Trophoblast cell (in vitro differentiated cells and primary cell): ENCODE results near the gene C10orf143.

Experiments used
- DNase-seq, 2 donors: peaks; one replicate each; pipeline ENCODE4 v3.0.0-alpha.2; 2016
- H2AFZ ChIP-seq: 2 replicates; pipeline ENCODE4 v1.6.1; 2013; ENCODE audit warnings: low read length, moderate library complexity, mild to moderate bottlenecking; ENCODE audit not compliant: insufficient read depth, poor library complexity
- H2AK5ac ChIP-seq: 2 replicates; pipeline ENCODE4 v1.6.1; 2013; ENCODE audit warnings: mild to moderate bottlenecking, low read length
- H2BK120ac ChIP-seq: 2 replicates; pipeline ENCODE4 v1.6.1; 2013; ENCODE audit warnings: low read length, mild to moderate bottlenecking, moderate library complexity; ENCODE audit not compliant: insufficient read depth, poor library complexity
- H2BK12ac ChIP-seq: 2 replicates; pipeline ENCODE4 v1.6.1; 2013; ENCODE audit warnings: mild to moderate bottlenecking, low read length, moderate library complexity
- H2BK5ac ChIP-seq: 2 replicates; pipeline ENCODE4 v1.6.1; 2013; ENCODE audit warnings: low read length, low read depth, moderate library complexity, mild to moderate bottlenecking; ENCODE audit not compliant: poor library complexity
- H3K14ac ChIP-seq: 2 replicates; pipeline ENCODE4 v1.6.1; 2013; ENCODE audit warnings: mild to moderate bottlenecking, low read length
- H3K18ac ChIP-seq: 2 replicates; pipeline ENCODE4 v1.6.1; 2013; ENCODE audit warnings: mild to moderate bottlenecking, low read length
- H3K23ac ChIP-seq: 2 replicates; pipeline ENCODE4 v1.6.1; 2013; ENCODE audit warnings: low read length
- H3K27ac ChIP-seq: 2 replicates; pipeline ENCODE4 v1.5.1; 2013; ENCODE audit warnings: low read depth, mild to moderate bottlenecking, inconsistent platforms, low read length, moderate library complexity
- H3K27me3 ChIP-seq: 2 replicates; pipeline ENCODE4 v1.6.1; 2013; ENCODE audit warnings: inconsistent platforms, mild to moderate bottlenecking, low read length, moderate library complexity; ENCODE audit not compliant: insufficient read depth
- H3K36me3 ChIP-seq, 2 experiments: 1 replicate in 1 of 2; 2 replicates in 1 of 2; pipeline ENCODE4 v1.6.1; 2013; ENCODE audit warnings: low read length in 2 of 2, mild to moderate bottlenecking in 2 of 2, moderate library complexity in 1 of 2; ENCODE audit not compliant: insufficient read depth in 2 of 2, control insufficient read depth in 1 of 2
- H3K4ac ChIP-seq: 2 replicates; pipeline ENCODE4 v1.6.1; 2013; ENCODE audit warnings: low read depth, mild to moderate bottlenecking, low read length, moderate library complexity
- H3K4me1 ChIP-seq, 2 experiments: 1 replicate in 1 of 2; 2 replicates in 1 of 2; pipeline ENCODE4 v1.6.1; 2013; ENCODE audit warnings: low read length in 2 of 2, mild to moderate bottlenecking in 2 of 2, moderate library complexity in 1 of 2; ENCODE audit not compliant: insufficient read depth in 2 of 2, control insufficient read depth in 1 of 2
- H3K4me2 ChIP-seq: 2 replicates; pipeline ENCODE4 v1.6.1; 2013; ENCODE audit warnings: inconsistent platforms, mild to moderate bottlenecking, low read length, moderate library complexity
- H3K4me3 ChIP-seq: 2 replicates; pipeline ENCODE4 v1.5.1; 2013; ENCODE audit warnings: mild to moderate bottlenecking, low read depth, low read length, inconsistent platforms
- H3K79me1 ChIP-seq: one replicate; pipeline ENCODE4 v1.6.1; 2013; ENCODE audit warnings: low read length
- H3K79me2 ChIP-seq: 2 replicates; pipeline ENCODE4 v1.6.1; 2013; ENCODE audit warnings: low read length, mild to moderate bottlenecking; ENCODE audit not compliant: control insufficient read depth, insufficient read depth, poor library complexity
- H3K9ac ChIP-seq: 2 replicates; pipeline ENCODE4 v1.6.1; 2013; ENCODE audit warnings: mild to moderate bottlenecking, low read length
- H3K9me3 ChIP-seq: 2 replicates; pipeline ENCODE4 v1.6.1; 2013; ENCODE audit warnings: low read depth, mild to moderate bottlenecking, control low read depth, inconsistent platforms, low read length; ENCODE audit not compliant: insufficient read depth
- H4K12ac ChIP-seq: 2 replicates; pipeline ENCODE4 v1.6.1; 2013; ENCODE audit warnings: low read depth, mild to moderate bottlenecking, low read length, moderate library complexity
- H4K8ac ChIP-seq: 2 replicates; pipeline ENCODE4 v1.6.1; 2013; ENCODE audit warnings: low read depth, mild to moderate bottlenecking, low read length, moderate library complexity
- H4K91ac ChIP-seq: one replicate; pipeline ENCODE4 v1.6.1; 2013; ENCODE audit warnings: low read depth, mild to moderate bottlenecking, low read length, moderate library complexity
- WGBS: extraction: QIAGEN DNeasy Blood & Tissue Kit; methylation state at CpG from one replicate; pipeline ENCODE4 v1.1.7; 2013; ENCODE audit warnings: missing lambda C conversion rate; ENCODE audit not compliant: insufficient read length, insufficient coverage; ENCODE audit errors: extremely low coverage; 5-methylcytosine and 5-hydroxymethylcytosine counted together

Gene C10orf143

GRCh38 chr10:130047336-130047735 is 63.3 kb downstream of the C10orf143 start:
- whole genome bisulfite sequencing = no CpG with 5 or more reads among the region's 10 CpGs
- no peak overlapping the region for H3K4me2 ChIP-seq

DNA sequence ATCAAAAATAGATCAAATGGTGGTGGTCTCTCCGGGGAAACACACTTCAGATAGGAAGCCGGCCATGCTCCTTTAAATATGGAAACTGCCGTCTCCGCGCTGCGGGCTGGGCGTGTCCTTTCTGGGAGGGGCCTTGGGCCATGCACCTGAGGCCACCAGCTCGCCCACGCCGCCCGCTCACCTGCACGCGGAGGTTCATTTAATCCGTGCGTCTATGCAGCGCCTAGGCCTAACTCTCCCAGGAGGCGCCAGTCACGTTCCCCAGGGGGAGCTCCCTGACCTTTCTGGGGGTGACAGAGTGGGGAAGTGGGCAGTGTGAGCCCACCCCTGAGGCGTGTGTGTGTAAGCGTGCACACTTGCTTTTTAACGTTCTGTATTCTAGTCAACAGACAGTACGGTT is 64.0 kb downstream of the C10orf143 start:
- no peak overlapping the region for H3K18ac ChIP-seq
- H2BK5ac ChIP-seq = no peak overlapping the region
- no peak overlapping the region for H4K8ac ChIP-seq
- H3K9me3 ChIP-seq = peaks cover 4% of the 10 kb centered on the region
- no peak overlapping the region for H4K12ac ChIP-seq
- H3K79me1 ChIP-seq = no peaks in the 10 kb centered on the region
- no peak overlapping the region for H2BK120ac ChIP-seq
- DNase-seq = no peak
- H3K4me2 ChIP-seq = no peak overlapping the region
- no peak overlapping the region for H3K4ac ChIP-seq
- no peak overlapping the region for H3K4me3 ChIP-seq
- no peaks in the 10 kb centered on the region for H3K36me3 ChIP-seq
- no peak overlapping the region for H2AFZ ChIP-seq
- no peak overlapping the region for H3K23ac ChIP-seq
- no peak overlapping the region for H3K27ac ChIP-seq
- H4K91ac ChIP-seq = no peak overlapping the region
- WGBS = no CpG with 5 or more reads among the region's 22 CpGs
- H3K4me1 ChIP-seq = no peaks in the 10 kb centered on the region
- H2AK5ac ChIP-seq = no peak overlapping the region
- no peaks in the 10 kb centered on the region for H3K79me2 ChIP-seq
- H3K9ac ChIP-seq = no peak overlapping the region
- H3K14ac ChIP-seq = no peak overlapping the region
- H3K27me3 ChIP-seq = no peaks in the 10 kb centered on the region
- no peak overlapping the region for H2BK12ac ChIP-seq

More at GRCh38 chr10:130047336-130047735, 63.3 kb downstream of the C10orf143 start:
- no peak overlapping the region for H2BK5ac ChIP-seq
- no peak for DNase-seq
- no peak overlapping the region for H2AFZ ChIP-seq
- no peaks in the 10 kb centered on the region for H3K79me1 ChIP-seq
- H4K91ac ChIP-seq = no peak overlapping the region
- H4K12ac ChIP-seq = no peak overlapping the region
- no peak overlapping the region for H4K8ac ChIP-seq
- no peak overlapping the region for H3K23ac ChIP-seq
- no peak overlapping the region for H3K4me3 ChIP-seq
- H2BK12ac ChIP-seq = no peak overlapping the region
- H3K27me3 ChIP-seq = no peaks in the 10 kb centered on the region
- H3K18ac ChIP-seq = no peak overlapping the region
- H2AK5ac ChIP-seq = no peak overlapping the region
- H3K4ac ChIP-seq = no peak overlapping the region
- no peak overlapping the region for H3K9ac ChIP-seq
- no peaks in the 10 kb centered on the region for H3K79me2 ChIP-seq
- no peak overlapping the region for H2BK120ac ChIP-seq
- H3K4me1 ChIP-seq = no peaks in the 10 kb centered on the region
- no peak overlapping the region for H3K14ac ChIP-seq
- no peak overlapping the region for H3K27ac ChIP-seq
- peaks cover 2% of the 10 kb centered on the region for H3K9me3 ChIP-seq
- H3K36me3 ChIP-seq = no peaks in the 10 kb centered on the region

GRCh38 chr10:130045801-130046321 is 64.8 kb downstream of the C10orf143 start:
- H2AK5ac ChIP-seq = no peak overlapping the region
- no peaks in the 10 kb centered on the region for H3K79me2 ChIP-seq
- H4K91ac ChIP-seq = no peak overlapping the region
- no peak overlapping the region for H3K18ac ChIP-seq
- no peak overlapping the region for H3K23ac ChIP-seq
- no peak overlapping the region for H4K12ac ChIP-seq
- H4K8ac ChIP-seq = no peak overlapping the region
- H3K4me1 ChIP-seq = no peaks in the 10 kb centered on the region
- H3K9me3 ChIP-seq = peaks cover 4% of the 10 kb centered on the region
- no peaks in the 10 kb centered on the region for H3K36me3 ChIP-seq
- H3K79me1 ChIP-seq = no peaks in the 10 kb centered on the region
- H3K9ac ChIP-seq = no peak overlapping the region
- no CpG with 5 or more reads among the region's 43 CpGs for WGBS
- no peak overlapping the region for H2BK120ac ChIP-seq
- H2BK12ac ChIP-seq = no peak overlapping the region
- no peak overlapping the region for H3K4ac ChIP-seq
- H3K27ac ChIP-seq = no peak overlapping the region
- H3K27me3 ChIP-seq = no peaks in the 10 kb centered on the region
- H2BK5ac ChIP-seq = no peak overlapping the region
- no peak for DNase-seq
- H3K4me2 ChIP-seq = no peak overlapping the region
- H2AFZ ChIP-seq = no peak overlapping the region
- H3K14ac ChIP-seq = no peak overlapping the region
- no peak overlapping the region for H3K4me3 ChIP-seq

DNA sequence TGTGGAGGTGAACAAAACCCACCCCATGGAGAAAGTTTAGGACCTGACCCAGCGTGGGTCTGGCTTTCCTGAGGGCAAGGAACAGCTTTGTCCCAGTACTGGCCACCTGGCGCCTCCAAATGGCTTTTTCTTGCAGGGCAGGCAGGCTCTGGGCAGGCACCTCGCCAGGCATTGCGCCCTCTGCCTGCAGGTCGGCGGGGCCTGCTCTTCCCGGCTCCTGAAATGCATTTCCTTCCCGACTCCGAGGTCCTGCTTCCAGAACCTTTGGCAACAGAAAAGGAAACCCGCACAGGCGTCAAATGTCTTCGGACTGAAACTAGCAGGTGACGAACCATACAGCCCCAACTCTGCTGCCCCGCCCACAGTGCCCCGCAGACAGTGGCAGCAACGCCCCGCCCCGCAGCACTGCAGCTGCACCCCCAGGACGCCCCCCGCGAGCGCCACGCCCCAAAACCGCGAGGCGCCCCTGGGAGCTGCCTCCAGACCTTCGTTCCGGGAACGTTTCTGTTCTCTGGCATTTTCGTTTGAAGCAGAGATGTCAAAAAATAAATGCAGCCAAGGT is 65.5 kb downstream of the C10orf143 start:
- Histone ChIP-seq H4K91ac (no peak overlapping the region), H3K9ac (no peak overlapping the region)
- WGBS = no CpG with 5 or more reads among the region's 30 CpGs

More for the DNA sequence above, 65.5 kb downstream of the C10orf143 start:
- Histone ChIP-seq H2BK120ac (no peak overlapping the region), H3K23ac (no peak overlapping the region), H3K4ac (no peak overlapping the region), H3K4me2 (no peak overlapping the region), H3K18ac (no peak overlapping the region), H2AK5ac (no peak overlapping the region), H4K12ac (no peak overlapping the region), H2BK5ac (no peak overlapping the region), H3K27me3 (no peaks in the 10 kb centered on the region), H3K36me3 (no peaks in the 10 kb centered on the region), H3K79me2 (no peaks in the 10 kb centered on the region), H3K27ac (no peak overlapping the region), H3K4me1 (no peaks in the 10 kb centered on the region), H4K8ac (no peak overlapping the region), H3K9me3 (peaks cover 2% of the 10 kb centered on the region), H2AFZ (no peak overlapping the region), H2BK12ac (no peak overlapping the region), H3K14ac (no peak overlapping the region), H3K4me3 (no peak overlapping the region), H3K79me1 (no peaks in the 10 kb centered on the region)
- no peak for DNase-seq
